GM18907 (cell line): ENCODE results near the gene PDLIM4.

ENCODE experiments used
- ATAC-seq: cut with Tn5 transposase; IDR thresholded peaks from one replicate; pipeline ENCODE4 v1.9.1; 2021; ENCODE audit warnings: mild to moderate bottlenecking, moderate library complexity; ENCODE audit not compliant: unreplicated experiment

The PDLIM4 gene

DNA sequence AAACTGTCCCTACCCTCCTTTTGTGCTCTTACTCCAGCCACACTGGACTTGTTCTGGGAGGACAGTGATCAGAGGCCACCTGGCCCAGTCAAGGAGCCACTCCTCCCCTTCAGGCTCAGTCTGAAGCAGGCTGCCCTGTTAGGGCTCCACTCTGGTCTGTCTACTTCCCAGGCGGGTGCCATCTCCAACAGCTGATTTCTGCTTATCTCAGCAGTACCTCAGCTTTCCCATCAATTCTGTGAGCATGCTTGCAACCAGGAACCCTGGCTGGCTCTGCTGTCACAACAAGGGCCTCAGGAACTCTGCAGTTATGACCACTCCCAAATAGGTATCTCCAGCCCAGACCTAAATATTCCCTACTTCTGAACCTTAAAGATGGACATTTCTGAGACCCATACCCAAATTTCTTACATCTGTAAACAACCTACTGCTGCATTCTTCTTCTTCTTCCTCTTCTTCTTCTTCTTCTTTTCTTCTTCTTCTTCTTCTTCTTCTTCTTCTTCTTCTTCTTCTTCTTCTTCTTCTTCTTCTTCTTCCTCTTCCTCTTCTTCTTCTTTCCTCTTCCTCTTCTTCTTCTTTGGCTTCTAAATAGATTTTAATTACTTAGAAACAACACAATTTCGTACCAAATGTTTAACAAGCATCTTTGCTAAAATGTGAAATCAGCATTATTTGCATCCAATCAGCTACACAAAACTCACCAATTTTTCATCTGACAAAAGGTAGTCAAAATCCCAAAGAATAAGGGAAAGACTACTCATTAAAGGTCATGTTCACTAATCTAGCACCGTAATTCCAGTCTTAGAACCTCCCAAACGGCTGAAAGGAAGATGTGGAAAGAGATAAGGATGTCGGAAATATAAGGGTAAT is 23.1 kb downstream of the PDLIM4 start:
- ATAC-seq, result no peak

DNA sequence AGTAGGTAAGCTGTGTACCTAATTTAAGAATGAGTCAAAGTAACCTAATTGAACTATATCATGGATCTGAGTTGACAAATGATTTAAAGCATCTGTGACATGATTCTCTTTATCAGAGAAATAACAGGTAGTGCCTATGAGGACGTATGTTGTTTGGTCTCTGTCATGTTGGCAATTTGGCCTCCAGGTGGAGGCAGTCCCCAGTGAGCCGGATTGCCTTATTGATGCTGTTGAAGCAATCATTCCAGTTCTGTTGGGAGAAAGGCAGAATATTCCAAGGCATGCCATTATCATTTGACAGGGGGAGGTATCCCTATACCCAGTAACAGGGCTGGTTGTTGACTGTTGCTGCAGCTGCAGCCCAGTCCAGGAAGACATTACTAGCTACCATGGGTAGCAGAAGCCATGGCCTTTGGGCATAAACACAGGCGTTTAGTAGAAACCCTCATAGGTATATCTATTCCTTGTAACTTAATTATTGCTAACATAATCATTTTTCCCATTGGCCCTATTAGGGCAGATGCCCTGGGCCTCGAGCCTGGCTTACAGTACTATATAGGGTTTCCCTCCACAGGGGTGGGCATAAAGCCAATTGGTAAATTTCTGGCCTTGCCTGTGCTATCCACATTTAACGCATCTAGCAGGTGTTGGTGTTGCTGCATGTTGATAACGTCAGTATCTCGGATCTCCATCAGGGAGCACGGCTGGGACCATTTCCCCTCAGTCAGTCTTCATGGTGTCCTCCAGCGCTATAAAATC is 24.5 kb downstream of the PDLIM4 start:
- no peak for ATAC-seq

DNA sequence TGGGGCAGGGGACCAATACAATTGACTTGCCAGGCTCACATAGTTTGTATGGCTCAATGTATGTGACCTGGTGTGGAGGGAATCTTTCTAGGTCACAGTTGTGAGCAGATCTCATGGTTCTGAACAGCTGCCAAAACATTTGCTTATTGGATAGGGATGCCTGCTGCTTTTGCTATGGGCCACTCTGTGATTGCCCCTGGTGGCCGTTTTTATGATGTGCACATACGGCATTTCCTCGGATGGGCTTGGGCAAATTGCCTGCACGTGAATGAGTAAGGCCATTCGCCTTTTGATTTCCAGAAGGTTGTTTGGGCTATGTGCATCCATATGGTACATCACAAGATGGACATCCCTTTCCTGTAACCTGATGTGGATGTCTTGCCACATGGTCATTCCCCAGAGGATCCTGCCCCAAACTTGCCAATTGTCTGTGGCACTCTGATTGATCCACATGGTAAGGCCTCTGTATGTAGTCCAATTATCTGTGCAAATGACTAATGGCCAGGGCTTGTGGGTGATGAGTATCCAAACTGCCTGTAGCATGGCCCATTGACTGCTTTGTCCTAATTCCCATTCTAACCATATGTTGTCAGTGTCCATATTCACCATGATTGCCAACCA is 26.0 kb downstream of the PDLIM4 start:
- ATAC-seq, result no peak

DNA sequence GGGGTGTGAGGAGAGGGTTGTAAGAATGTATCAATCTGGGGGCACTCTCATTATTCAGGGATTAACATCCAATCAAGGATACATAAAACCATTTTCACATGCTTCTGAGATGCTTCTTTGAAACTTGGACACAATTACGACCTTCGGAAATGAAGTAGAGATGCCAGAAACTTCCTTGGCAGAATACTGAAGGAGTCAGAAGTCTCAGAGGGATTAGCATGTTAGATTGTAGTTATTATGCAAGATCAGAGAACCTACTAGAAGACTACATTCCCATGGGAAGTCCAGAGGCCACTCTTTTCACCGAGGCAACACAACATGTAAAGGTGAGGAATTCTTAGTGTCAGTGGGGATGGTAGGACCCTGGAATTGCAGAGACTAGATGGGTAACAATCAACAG is 31.6 kb downstream of the PDLIM4 start:
- ATAC-seq, result no peak

DNA sequence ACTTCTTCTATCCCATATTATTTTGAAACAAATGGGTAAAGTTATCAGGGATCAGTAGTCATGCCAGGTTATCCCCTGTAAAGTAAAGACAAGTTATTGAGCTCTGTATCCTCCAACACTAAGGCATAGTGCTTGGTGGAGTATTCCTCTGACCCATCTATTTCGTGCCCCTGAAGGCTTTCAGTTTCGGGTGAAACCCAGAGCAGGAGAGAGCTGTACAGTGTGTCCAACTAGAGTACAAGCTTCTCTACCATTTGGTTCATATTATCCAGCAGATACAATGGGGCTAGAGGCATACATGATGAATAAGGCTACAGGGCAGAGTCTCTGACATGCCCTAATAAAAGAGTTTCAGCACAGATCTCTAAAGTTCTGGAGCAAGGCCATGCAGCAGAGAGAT is 33.5 kb downstream of the PDLIM4 start:
- ATAC-seq, result no peak

DNA sequence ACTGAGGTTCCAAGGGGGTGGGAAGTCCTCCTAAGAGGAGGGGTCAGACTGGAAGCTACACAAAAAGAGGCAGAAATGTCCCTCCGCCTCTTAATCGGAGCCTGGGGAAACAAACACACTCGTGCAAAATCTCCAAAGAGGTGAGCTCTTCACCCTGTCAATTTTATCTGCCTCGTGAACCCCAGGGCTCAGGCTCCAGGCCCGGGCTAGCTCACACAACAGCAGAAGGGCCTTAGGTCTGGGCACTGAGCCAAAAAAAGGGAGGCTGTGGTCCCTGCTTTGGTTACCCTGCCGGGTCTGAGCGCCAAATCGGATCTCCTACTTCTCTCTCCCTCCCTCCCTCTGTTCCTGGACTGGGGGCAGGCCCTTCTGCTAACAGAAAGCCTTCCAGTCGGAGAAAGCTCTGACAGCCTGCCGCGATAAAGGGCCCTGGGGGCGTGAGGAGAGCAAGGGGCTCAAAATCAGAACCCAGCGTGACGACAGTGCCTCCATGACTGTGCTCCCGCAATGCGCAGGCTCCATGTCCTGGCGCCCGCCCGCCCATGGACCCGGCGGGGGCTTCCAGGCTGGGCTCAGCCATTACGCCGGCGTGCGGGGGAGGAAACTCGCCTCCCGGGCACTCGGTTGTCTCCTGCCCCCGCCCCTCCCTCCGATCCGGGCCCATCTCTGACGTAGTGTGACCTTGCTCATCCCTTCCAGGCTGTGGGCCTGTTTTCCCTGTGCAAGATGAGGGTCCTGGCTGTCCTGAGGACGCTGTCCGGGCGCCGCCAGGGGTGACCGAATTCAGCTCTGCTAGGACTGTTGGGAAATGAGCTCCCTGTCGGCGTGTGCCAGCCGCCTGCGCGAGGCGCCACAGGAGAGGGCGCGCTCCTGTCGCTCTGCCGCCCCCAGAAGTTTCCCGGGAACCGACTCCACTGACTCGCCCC is 35.8 kb downstream of the PDLIM4 start:
- peak; percentile 57 for ATAC-seq

DNA sequence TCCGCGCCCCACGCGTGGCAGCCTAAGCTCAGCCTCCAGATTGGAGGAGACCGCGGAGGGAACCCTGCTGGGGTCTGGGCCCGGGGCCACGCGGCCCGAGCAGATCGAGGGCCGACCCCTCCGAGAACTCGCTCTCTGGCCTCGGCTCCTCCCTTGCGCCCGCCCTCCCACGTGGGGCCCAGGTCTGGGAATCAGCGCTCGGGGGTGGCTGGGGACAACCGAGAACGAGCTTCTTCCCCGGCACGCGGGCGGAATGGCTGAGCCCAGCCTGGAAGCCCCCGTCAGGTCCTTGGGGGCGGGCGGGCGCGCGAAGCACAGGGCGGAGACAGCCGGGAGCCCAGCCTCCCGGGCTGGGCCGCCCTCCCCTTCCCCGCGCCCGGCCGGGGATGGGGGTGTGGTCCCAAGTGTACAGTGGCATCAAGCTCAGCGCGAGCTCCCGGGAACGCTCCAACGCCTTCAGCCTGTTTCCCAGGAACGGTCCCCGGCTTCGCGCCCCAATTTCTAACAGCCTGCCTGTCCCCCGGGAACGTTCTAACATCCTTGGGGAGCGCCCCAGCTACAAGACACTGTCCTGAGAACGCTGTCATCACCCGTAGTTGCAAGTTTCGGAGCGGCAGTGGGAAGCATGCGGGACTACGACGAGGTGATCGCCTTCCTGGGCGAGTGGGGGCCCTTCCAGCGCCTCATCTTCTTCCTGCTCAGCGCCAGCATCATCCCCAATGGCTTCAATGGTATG is 36.7 kb downstream of the PDLIM4 start, which contains the start of gene SLC22A4:
TSS of gene SLC22A4 (plus strand) at position 403 of the 736 bp plus-strand sequence. CDS start at position 626, 223 bp downstream.
- ATAC-seq, result peak; percentile 80

DNA sequence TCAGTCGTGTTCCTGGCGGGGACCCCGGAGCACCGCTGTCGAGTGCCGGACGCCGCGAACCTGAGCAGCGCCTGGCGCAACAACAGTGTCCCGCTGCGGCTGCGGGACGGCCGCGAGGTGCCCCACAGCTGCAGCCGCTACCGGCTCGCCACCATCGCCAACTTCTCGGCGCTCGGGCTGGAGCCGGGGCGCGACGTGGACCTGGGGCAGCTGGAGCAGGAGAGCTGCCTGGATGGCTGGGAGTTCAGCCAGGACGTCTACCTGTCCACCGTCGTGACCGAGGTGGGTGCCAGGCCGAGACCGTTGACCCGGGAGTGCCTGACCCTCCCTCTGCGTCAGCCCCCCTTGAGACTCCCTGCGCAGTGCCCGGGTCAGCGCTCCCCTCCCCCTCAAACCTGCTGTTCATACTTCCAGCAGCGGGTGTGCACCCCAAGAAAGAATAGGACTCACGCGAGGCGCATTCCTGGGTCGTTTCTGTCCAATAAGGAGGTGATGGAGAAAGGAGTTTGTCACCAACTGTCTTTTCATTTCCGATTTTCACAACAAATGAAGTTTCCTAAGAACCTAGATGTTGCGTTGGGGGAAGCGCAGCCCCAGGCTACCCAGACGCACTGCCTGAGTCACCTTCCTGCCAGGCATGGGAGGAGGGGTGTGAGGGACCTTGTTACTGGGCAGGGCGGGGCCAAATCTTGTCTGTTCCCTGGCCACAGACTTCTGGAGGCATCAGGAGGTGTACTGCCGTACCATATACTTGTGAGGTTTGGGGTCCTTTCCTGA is 37.4 kb downstream of the PDLIM4 start:
- peak; percentile 8 for ATAC-seq

DNA sequence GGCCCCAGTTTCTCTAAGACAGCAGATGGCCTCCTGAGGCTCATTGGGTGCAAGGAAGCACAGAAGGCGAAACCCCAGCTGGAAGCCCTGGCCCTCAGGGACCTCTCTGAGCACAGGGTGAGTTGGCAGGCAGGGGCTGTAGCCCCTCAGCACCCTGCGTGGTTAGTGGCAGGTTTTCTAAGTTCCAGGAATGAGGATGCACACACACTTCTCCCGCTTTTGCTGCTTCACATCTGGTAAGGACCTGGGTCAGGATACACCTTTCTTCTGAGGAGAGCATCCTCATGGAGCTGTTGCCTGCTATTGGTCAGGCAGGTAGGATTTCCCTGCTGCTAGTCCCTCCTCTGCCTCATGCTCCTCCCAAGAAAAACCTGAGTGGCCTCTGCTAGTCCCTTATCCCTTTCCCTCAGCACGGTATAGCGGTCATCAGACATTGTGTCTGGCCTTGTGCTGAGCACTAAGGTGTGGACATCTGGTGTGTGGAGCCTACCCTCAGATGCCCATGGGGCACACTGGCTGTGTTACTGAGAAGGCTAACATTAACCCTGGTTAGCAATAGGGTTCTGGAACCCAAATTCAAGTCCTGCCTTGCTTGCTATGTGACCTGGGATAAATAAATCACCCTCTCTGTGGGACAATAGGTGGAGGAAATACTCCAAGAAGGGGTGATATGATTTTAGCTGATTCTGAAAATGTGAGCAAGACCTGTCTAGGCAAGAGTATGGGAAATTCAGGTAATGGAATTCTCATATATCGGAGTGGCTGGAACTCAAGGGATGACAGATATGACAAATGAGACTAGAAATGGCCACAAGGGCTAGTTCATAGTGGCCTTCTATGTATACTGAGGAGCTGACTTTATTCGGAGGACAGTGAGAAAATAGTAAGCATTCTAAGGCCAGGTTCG is 38.3 kb downstream of the PDLIM4 start:
- no peak for ATAC-seq

DNA sequence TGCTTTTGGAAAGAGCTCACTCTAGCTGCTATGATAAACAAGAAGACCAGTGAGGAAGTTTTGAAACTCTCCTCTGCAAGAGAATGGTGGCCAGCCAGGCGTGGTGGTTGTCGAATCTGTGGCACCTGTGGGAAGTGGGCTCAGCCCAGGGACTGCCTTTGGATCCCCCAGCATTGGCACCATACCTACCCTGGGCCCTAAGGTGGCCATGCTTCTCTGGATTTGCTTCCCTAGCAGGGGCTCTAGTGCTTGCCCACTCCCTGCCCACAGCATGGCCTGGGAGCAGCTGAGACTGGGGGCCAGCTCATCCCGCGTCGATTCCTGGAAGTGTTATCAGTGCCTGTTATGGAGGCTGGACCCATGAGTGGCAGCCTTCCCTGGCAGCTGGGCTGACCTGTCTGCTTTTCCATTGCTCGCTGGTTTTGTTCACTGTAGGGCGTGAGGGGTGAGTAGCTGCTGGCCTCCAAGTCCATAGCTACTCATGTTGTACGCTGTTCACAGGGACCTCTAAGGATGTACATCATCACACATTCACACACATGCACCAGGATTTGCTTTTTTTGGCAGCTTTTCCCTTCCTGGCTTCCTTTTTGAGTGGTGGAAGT is 39.0 kb downstream of the PDLIM4 start:
- no peak for ATAC-seq

DNA sequence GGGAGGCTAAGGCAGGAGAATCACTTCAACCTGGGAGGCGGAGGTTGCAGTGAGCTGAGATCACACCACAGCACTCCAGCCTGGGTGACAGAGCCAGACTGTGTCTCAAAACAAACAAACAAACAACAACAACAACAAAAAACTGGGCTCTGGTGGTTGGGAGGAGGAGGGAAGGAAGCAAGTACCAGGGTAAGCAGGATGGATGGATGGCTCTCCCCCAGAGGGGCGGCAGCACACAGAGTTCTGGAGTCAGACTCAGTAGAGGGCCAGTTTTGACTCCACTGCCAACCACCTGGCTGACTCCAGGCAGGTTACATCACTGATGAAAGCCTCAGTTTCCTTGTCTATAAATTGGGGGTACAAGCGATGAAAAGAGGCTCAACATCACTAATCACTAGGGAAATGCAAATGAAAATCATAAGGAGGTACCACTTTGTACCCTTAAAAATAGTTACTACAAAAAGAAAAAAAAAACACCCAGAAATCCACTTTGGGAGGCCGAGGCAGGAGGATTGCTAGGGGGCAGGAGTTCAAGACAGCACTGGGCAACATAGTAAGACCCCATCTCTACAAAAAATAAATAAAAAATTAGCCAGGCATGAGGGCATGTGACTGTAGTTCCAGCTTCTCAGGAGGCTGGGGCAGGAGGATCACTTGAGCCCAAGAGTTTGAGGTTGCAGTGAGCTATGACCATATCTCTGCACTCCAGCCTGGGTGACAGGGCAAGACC is 39.9 kb downstream of the PDLIM4 start:
- ATAC-seq, result no peak

DNA sequence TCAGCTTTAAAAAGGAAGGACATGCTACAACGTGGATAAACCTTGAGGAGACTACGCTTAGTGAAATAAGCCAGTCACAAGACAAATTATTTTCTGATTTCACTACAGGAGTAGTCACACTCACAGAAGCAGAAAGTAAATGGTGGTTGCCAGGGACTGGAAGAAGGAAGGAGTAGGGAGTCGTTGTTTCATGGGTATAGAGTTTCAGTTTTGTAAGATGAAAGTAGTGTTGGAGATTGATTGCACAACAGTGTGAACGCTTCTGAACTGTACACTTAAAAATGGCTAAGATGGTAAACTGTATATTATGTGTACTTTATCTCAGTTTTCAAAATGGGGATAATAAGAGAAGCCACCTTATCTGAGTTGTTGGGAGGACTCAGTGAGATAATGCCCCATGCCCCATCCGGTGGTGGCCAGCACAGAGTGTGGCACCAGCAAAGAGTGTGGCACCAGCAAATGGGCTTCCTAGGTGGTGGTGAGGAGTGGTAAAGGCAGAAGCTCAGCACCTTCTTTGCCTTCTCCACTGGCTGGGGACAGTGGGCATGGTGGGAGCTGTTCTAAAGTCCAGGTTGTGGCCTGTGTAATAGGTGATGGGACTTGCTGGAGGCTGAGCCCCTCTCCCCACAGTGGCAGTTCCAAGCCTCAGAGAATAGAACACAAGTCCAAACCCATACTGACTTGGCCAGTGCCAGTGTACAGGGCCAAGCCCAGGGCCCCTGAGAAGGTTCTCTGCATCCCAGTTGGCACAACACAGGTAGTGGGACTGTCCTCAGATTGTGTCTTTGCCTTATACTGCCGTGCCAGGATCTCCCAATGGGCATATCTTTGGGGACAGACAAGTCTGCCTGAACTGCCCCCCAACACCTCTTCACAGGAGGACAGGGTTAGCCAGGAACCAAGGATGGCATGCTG is 41.1 kb downstream of the PDLIM4 start:
- ATAC-seq, result no peak

DNA sequence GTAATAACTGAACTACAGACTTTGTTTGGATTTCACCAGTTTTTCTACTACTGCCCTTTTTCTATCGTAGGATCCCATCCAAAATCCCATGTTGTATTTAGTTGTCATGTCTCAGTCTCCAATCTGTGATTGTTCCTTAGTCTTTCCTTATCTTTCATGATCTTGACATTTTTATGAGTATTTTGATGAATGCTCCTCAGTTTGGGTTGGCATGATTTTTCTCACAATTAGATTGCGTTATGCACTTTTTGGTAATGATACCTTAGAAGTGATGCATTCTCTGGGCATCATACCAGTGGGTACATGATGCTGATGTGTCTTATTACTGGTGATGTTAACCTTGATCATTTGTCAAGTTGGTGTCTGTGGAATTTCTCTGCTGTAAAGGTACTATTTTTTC is 42.4 kb downstream of the PDLIM4 start:
- ATAC-seq, result no peak

DNA sequence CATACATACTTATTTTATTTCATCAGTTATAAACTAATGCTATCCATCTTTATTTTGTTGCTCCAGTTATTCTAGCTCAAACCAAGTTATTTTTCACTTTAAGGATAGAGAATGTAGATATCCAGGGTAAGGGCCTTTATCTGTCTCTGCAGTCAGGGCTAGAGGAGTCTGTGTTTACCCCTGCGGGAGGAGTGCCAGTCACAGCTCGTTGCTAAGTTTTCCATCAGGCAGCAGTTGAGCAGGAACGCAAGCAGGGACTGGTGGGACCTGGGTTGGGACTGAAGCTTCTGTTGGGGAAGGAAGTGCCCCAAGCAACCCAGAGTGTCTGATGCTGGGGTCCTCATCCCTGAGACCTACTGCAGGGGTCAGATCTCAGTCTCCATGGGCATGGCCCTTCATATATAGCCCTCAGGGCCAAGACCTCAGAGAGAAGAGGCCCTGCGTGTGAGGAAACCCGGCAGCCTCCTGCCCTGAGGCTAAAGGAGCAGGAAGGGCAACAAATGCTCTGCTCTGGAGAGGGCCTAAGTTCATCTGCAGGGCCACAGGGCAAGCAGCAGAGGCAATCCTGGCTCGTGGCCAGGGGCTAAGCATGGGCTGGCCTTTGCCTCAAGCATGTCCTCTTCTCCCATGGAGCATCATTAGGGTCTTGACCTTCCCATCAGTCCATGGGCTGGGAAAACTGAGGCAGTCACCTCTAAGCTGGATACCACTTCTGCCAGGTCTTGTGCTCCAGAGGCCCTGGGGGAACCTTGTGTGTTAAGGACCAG is 43.3 kb downstream of the PDLIM4 start:
- no peak for ATAC-seq
